ENCODE results near the gene LRCH1. TPM values are rescaled to one million over a fixed set of nuclear protein-coding genes. Genes with fewer than 3 reads are reported as not detected.

Gene LRCH1
- total and polyA plus RNA-seq, 2 experiments from 2014 or later, result 3.9 to 9.2 TPM

DNA sequence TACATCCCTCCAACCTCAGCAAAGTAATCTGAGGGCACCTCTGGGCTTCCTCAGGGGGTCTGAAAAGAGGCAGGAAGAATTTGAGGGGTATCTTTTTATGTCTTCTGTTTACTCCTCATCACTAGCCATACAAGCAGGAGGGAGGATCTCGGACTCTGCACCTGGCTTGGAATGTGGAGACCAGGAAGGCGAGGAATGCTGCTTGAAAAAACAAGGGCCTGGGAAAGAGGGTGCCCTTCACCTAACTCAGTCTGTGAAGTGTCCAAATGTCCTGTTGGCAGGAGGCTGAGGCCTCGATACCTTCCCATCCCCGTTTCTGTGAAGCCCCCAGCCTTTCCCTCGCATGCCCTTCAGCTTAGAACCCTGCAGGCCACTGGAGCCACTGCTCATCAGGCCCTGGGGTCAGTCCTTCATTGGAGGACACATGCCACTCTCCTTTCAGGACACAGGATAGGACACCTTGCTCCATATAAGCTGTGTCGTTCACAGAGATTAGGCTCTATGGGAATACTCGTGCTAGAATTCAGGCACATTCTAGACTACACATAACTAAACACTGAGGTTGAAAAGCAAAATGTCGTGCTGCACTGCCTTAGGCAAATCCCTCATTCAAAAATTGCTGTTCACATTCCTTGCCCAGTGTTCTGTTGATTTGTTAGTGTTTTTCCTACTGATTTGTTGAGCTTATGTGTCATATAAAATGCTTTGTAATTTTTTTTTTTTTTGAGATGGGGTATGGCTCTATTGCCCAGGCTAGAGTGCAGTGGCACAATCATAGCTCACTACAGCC lies 194.3 kb downstream of the LRCH1 start (continued):
- TF ChIP-seq REST (IDR thresholded peaks at IDR 0.05; ENCODE audit: unreplicated experiment), result no peak
- TF ChIP-seq, protein P1, sequence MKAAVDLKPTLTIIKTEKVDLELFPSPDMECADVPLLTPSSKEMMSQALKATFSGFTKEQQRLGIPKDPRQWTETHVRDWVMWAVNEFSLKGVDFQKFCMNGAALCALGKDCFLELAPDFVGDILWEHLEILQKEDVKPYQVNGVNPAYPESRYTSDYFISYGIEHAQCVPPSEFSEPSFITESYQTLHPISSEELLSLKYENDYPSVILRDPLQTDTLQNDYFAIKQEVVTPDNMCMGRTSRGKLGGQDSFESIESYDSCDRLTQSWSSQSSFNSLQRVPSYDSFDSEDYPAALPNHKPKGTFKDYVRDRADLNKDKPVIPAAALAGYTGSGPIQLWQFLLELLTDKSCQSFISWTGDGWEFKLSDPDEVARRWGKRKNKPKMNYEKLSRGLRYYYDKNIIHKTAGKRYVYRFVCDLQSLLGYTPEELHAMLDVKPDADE (IDR thresholded peaks at IDR 0.05), result no peak
- TF ChIP-seq CREB1 (CRISPR knock-in tag; IDR thresholded peaks at IDR 0.05; ENCODE audit: low read depth), result no peak
- TF ChIP-seq EZH2phosphoT487 (IDR thresholded peaks at IDR 0.05; ENCODE audit: unreplicated experiment), result no peak
- TF ChIP-seq, protein P2, sequence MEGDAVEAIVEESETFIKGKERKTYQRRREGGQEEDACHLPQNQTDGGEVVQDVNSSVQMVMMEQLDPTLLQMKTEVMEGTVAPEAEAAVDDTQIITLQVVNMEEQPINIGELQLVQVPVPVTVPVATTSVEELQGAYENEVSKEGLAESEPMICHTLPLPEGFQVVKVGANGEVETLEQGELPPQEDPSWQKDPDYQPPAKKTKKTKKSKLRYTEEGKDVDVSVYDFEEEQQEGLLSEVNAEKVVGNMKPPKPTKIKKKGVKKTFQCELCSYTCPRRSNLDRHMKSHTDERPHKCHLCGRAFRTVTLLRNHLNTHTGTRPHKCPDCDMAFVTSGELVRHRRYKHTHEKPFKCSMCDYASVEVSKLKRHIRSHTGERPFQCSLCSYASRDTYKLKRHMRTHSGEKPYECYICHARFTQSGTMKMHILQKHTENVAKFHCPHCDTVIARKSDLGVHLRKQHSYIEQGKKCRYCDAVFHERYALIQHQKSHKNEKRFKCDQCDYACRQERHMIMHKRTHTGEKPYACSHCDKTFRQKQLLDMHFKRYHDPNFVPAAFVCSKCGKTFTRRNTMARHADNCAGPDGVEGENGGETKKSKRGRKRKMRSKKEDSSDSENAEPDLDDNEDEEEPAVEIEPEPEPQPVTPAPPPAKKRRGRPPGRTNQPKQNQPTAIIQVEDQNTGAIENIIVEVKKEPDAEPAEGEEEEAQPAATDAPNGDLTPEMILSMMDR (conservative IDR thresholded peaks at IDR 0.05; ENCODE audit: low read depth in 2 of 2), result no peak
- no peak for TF ChIP-seq NANOG (IDR thresholded peaks at IDR 0.05; ENCODE audit: borderline replicate concordance)
- no peak for TF ChIP-seq ZNF331 (CRISPR knock-in tag; IDR thresholded peaks at IDR 0.05; ENCODE audit: low read depth)

DNA sequence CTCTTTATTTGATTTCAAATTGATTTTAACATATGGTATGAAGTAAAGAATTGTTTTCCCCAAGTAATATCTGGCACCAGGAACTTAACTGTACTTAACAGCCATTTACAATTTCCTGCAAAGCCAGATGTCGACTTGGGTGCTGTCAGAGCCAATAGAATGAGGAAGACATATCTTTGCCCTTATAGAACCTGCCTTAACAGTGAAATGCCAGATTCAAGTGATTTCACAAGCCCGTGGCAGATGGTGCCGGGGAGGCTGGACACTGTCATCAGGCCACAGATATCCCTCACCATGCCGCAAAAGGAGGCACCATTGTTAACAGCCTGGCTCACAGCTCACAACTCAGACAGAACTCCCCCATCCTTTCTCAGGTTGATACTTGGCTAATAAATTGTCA lies 195.3 kb downstream of the LRCH1 start:
- H3K4me1 Mint-ChIP-seq, result peaks cover 5% of the 10 kb centered on the region
- no peaks in the 10 kb centered on the region for H3K27me3 ChIP-seq (ENCODE audit: insufficient read depth)
- no peaks in the 10 kb centered on the region for H4K20me1 ChIP-seq (replicated peaks; ENCODE audit: insufficient read depth)
- no peaks in the 10 kb centered on the region for H3K27me3 Mint-ChIP-seq (ENCODE audit: insufficient read depth, low read depth, poor library complexity)
- no peaks in the 10 kb centered on the region for H3K9me3 Mint-ChIP-seq
- peaks cover 7% of the 10 kb centered on the region; the same call in 1 of the 2 replicates for H3K9me2 ChIP-seq (ENCODE audit: insufficient read depth)
- H2AFZ ChIP-seq, result no peak overlapping the region
- H3K4me2 ChIP-seq, result no peak overlapping the region
- H3K4me3 Mint-ChIP-seq, result no peak overlapping the region
- no peaks in the 10 kb centered on the region for H3F3A ChIP-seq (replicated peaks; ENCODE audit: low read depth)
- DNase-seq (ENCODE audit: low spot score), result no peak
- no peak overlapping the region for H3K27ac ChIP-seq (ENCODE audit: low read depth)
- H3K36me3 Mint-ChIP-seq (ENCODE audit: low read depth), result peaks cover 29% of the 10 kb centered on the region
- ATAC-seq, result no peak
- no peak overlapping the region for H3K27ac Mint-ChIP-seq
- no peaks in the 10 kb centered on the region for H3K79me2 ChIP-seq (replicated peaks; ENCODE audit: insufficient read depth)
- no peak overlapping the region for H3K4me3 ChIP-seq
- no peaks in the 10 kb centered on the region for H3K4me1 ChIP-seq (ENCODE audit: insufficient read depth)
- peaks cover 9% of the 10 kb centered on the region; the same call in 1 of the 2 replicates for H3K36me3 ChIP-seq (ENCODE audit: insufficient read depth)
- TF ChIP-seq ZNF331 (CRISPR knock-in tag; IDR thresholded peaks at IDR 0.05; ENCODE audit: low read depth), result no peak
- TF ChIP-seq CREB1 (CRISPR knock-in tag; IDR thresholded peaks at IDR 0.05; ENCODE audit: low read depth), result no peak
- no peak for TF ChIP-seq REST (IDR thresholded peaks at IDR 0.05; ENCODE audit: unreplicated experiment)
- TF ChIP-seq EZH2phosphoT487 (IDR thresholded peaks at IDR 0.05; ENCODE audit: unreplicated experiment), result no peak
- TF ChIP-seq NANOG (IDR thresholded peaks at IDR 0.05; ENCODE audit: borderline replicate concordance), result no peak
- TF ChIP-seq ZNF114 (CRISPR knock-in tag; IDR thresholded peaks at IDR 0.05), result no peak
- TF ChIP-seq, protein P2 (conservative IDR thresholded peaks at IDR 0.05; ENCODE audit: low read depth in 2 of 2), result no peak
- no peak for TF ChIP-seq STAT1 (IDR thresholded peaks at IDR 0.05; ENCODE audit: unreplicated experiment)
- TF ChIP-seq, protein P1 (IDR thresholded peaks at IDR 0.05), result no peak
